OCI-LY7 (cell line): Measurements from ENCODE around the gene SCAF1. TPM values are rescaled to one million over a fixed set of nuclear protein-coding genes. Genes with fewer than 3 reads are reported as not detected.

Experiments
- BruUV-seq: library from RNA; stranded (reverse); fragments of 400-500 nt; replicated peaks from 2 replicates; lab custom pipeline; 2021; lab: Mats Ljungman, UMichigan
- CTCF ChIA-PET: fragments of 300-600 bp; sonication (Branson Sonifier 250); formaldehyde crosslinking; loops from one replicate; lab custom pipeline; 2022; ENCODE audit warnings: antibody characterized with exemption; ENCODE audit not compliant: unreplicated experiment; lab: Charles Lee
- POLR2A ChIA-PET: fragments of 300-600 bp; sonication (Branson Sonifier 250); formaldehyde crosslinking; loops from one replicate; lab custom pipeline; 2022; ENCODE audit warnings: antibody characterized with exemption; lab: Charles Lee
- DNase-seq: peaks from one replicate; pipeline ENCODE4 v3.0.0-alpha.2; 2015; ENCODE audit warnings: low spot score
- H2AFZ ChIP-seq: fragments of 200-600 bp; sonication (generic), shearing (Covaris generic); 2 replicates; pipeline ENCODE4 v1.6.1; 2014; ENCODE audit warnings: mild to moderate bottlenecking, antibody characterized with exemption, low read length, moderate library complexity
- H3K27ac ChIP-seq: fragments of 200-600 bp; sonication (generic); 2 replicates; pipeline ENCODE4 v1.5.1; 2014; ENCODE audit warnings: mixed run types, low read depth, mild to moderate bottlenecking, moderate library complexity, low read length, inconsistent platforms; ENCODE audit not compliant: poor library complexity, severe bottlenecking
- H3K36me3 ChIP-seq: fragments of 200-600 bp; sonication (generic); 2 replicates; pipeline ENCODE4 v1.6.1; 2014; ENCODE audit warnings: mild to moderate bottlenecking, antibody characterized with exemption, low read length, moderate library complexity, mixed read lengths; ENCODE audit not compliant: insufficient read depth
- H3K4me1 ChIP-seq: fragments of 200-600 bp; sonication (generic); 2 replicates; pipeline ENCODE4 v1.5.1; 2014; ENCODE audit warnings: mild to moderate bottlenecking, low read length; ENCODE audit not compliant: insufficient read depth, poor library complexity, severe bottlenecking
- H3K4me2 ChIP-seq: fragments of 200-600 bp; sonication (generic); 2 replicates; pipeline ENCODE4 v1.6.1; 2014; ENCODE audit warnings: mild to moderate bottlenecking, low read length
- H3K4me3 ChIP-seq: fragments of 200-600 bp; sonication (generic); 2 replicates; pipeline ENCODE4 v1.5.1; 2014; ENCODE audit warnings: mild to moderate bottlenecking, low read depth, low read length; ENCODE audit not compliant: poor library complexity, severe bottlenecking
- H3K79me2 ChIP-seq: fragments of 200-600 bp; sonication (generic); 2 replicates; pipeline ENCODE4 v1.6.1; 2016; ENCODE audit warnings: low read depth, mild to moderate bottlenecking, low read length, moderate library complexity, mixed read lengths; ENCODE audit not compliant: insufficient read depth
- H3K9me2 ChIP-seq: fragments of 200-600 bp; sonication (generic); 2 replicates; pipeline ENCODE4 v1.6.1; 2016; ENCODE audit warnings: mild to moderate bottlenecking, low read length, mixed read lengths; ENCODE audit not compliant: insufficient read depth
- H3K9me3 ChIP-seq: fragments of 200-600 bp; sonication (generic); 2 replicates; pipeline ENCODE4 v1.6.1; 2014; ENCODE audit warnings: mild to moderate bottlenecking, mixed run types, low read length, mixed read lengths
- H4K20me1 ChIP-seq: fragments of 200-600 bp; sonication (generic); 2 replicates; pipeline ENCODE4 v1.6.1; 2014; ENCODE audit warnings: mild to moderate bottlenecking, antibody characterized with exemption, low read length, moderate library complexity, mixed read lengths; ENCODE audit not compliant: insufficient read depth
- EZH2phosphoT487 ChIP-seq: fragments of 200-600 bp; sonication (generic); IDR thresholded peaks from 2 replicates; pipeline ENCODE4 v1.6.1; 2018; ENCODE audit warnings: low read depth, borderline replicate concordance, mild to moderate bottlenecking, mixed run types, antibody characterized with exemption, low read length, moderate library complexity, mixed read lengths
- intact Hi-C: fragments of 100-400 bp; cut with micrococcal nuclease; formaldehyde crosslinking; loops from one replicate; pipeline ENCODE4 v1.10.0; 2022; ENCODE audit not compliant: unreplicated experiment
- total RNA-seq, 2 experiments: library from RNA; depleted of rRNA in 1 of 2; stranded (reverse); fragments of >200 nt in 1 of 2; shearing (Covaris generic) in 1 of 2; gene quantifications; 2 replicates each; pipeline ENCODE4 v1.2.3, GENCODE V29; 2014 to 2022
- TF ChIP-seq, protein P1 (sequence below): fragments of 200-600 bp; sonication (generic); conservative IDR thresholded peaks from 2 replicates; pipeline ENCODE4 v1.5.1; 2014; ENCODE audit warnings: mild to moderate bottlenecking, antibody characterized with exemption, low read length, moderate library complexity, mixed read lengths

Gene SCAF1
- total RNA-seq, 2 experiments from 2014 or later: 15.0 to 44.0 TPM

DNA sequence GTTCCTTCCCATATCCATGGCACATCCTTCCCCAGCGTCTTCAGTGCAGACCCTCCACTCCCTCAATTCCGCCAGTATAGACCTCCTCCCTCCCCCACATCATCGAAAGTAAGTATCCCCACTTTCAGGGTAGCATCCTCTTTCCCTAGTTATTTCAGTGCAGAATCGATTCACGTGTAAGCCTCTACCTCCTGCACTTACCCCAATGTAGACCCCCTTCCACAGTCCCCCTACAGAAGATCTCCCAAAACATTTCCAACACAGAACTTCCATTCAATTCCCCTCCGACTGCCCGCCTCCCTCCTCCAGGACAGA lies 23.0 kb downstream of the SCAF1 start:
- peak overlapping the region; percentile 89 for H3K27ac ChIP-seq
- H3K9me2 ChIP-seq: no peaks in the 10 kb centered on the region
- DNase-seq: no peak
- H3K4me3 ChIP-seq: peak overlapping the region; percentile 90
- no peaks in the 10 kb centered on the region for H3K9me3 ChIP-seq
- H3K4me2 ChIP-seq: peak overlapping the region; percentile 87
- intact Hi-C loops: no loop called here
- peaks cover 34% of the 10 kb centered on the region for H3K79me2 ChIP-seq
- ChIA-PET POLR2A (interaction anchor here (0.6 to 2.2 kb wide), 5 partner anchors 10 to 76 kb away, joined by 3 to 8 read pairs (median 4); partner anchors contain the start of genes RRAS and SCAF1), CTCF (no interaction called here)
- no peaks in the 10 kb centered on the region for H4K20me1 ChIP-seq
- peaks cover 17% of the 10 kb centered on the region for H3K4me1 ChIP-seq
- H3K36me3 ChIP-seq: peaks cover 44% of the 10 kb centered on the region
- TF ChIP-seq EZH2phosphoT487: no peak
- TF ChIP-seq, protein P1, sequence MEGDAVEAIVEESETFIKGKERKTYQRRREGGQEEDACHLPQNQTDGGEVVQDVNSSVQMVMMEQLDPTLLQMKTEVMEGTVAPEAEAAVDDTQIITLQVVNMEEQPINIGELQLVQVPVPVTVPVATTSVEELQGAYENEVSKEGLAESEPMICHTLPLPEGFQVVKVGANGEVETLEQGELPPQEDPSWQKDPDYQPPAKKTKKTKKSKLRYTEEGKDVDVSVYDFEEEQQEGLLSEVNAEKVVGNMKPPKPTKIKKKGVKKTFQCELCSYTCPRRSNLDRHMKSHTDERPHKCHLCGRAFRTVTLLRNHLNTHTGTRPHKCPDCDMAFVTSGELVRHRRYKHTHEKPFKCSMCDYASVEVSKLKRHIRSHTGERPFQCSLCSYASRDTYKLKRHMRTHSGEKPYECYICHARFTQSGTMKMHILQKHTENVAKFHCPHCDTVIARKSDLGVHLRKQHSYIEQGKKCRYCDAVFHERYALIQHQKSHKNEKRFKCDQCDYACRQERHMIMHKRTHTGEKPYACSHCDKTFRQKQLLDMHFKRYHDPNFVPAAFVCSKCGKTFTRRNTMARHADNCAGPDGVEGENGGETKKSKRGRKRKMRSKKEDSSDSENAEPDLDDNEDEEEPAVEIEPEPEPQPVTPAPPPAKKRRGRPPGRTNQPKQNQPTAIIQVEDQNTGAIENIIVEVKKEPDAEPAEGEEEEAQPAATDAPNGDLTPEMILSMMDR: no peak
- H2AFZ ChIP-seq: peak overlapping the region; percentile 60; the same call in 1 of the 2 replicates
- BruUV-seq: no TSS peak

GRCh38 chr19:49665351-49666119 lies 23.5 kb downstream of the SCAF1 start, which contains the start of the genes BCL2L12 and IRF3:
BCL2L12 (plus strand) TSS chr19:49665933; CDS start chr19:49666693, 760 bp downstream.
IRF3 (minus strand) TSS chr19:49665857; CDS start chr19:49664838, 1,019 bp downstream.
- peak within 1 kb of the TSS; percentile 98 for H3K4me2 ChIP-seq
- intact Hi-C loops: no loop called here
- no peaks in the 10 kb centered on the region for H4K20me1 ChIP-seq
- ChIA-PET CTCF (no interaction called here), POLR2A (interaction anchor here (0.6 to 2.2 kb wide), 5 partner anchors 10 to 501 kb away, joined by 3 to 8 read pairs (median 4); partner anchors contain the start of genes RRAS and SCAF1)
- no peaks in the 10 kb centered on the region for H3K9me2 ChIP-seq
- no peaks in the 10 kb centered on the region for H3K9me3 ChIP-seq
- peak; percentile 98 for DNase-seq
- peaks cover 44% of the 10 kb centered on the region for H3K36me3 ChIP-seq
- peaks cover 34% of the 10 kb centered on the region for H3K79me2 ChIP-seq
- no peak for TF ChIP-seq EZH2phosphoT487
- TF ChIP-seq, protein P1: no peak
- TSS peak; percentile 68 for BruUV-seq
- H3K4me3 ChIP-seq: peak within 1 kb of the TSS; percentile 90
- peak within 1 kb of the TSS; percentile 60 for H2AFZ ChIP-seq
- peak within 1 kb of the TSS; percentile 89 for H3K27ac ChIP-seq
- H3K4me1 ChIP-seq: peaks cover 17% of the 10 kb centered on the region

DNA sequence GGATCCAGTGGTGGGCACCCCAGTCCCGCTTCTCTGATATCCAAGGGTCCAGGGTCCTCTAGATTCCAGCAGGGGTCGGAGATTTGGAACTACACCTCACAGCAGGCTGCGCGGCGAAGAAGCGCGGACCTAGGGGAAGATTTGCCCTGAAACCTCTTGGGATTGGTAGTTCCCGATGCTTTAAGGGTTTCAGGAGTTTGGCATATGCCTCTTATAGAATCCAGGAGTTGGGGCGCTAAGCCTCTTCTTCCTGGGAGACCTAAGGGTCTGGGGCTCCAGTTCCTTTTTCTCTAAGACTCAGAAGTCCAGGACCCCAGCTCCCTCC lies 24.1 kb downstream of the SCAF1 start:
- TF ChIP-seq, protein P1: no peak
- no peak for TF ChIP-seq EZH2phosphoT487
- intact Hi-C loops: no loop called here
- peak overlapping the region; percentile 90 for H3K4me3 ChIP-seq
- H3K4me1 ChIP-seq: peaks cover 17% of the 10 kb centered on the region
- ChIA-PET POLR2A (interaction anchor here (0.6 to 2.2 kb wide), 3 partner anchors 9 to 500 kb away, joined by 4 to 8 read pairs (median 4); partner anchors contain the start of gene SCAF1), CTCF (no interaction called here)
- no peaks in the 10 kb centered on the region for H4K20me1 ChIP-seq
- H2AFZ ChIP-seq: 0 out of 2 replicates have a peak overlapping the region, but pooled peaks have one; percentile 25
- no peak for DNase-seq
- TSS peak; percentile 51 for BruUV-seq
- no peaks in the 10 kb centered on the region for H3K9me2 ChIP-seq
- peaks cover 34% of the 10 kb centered on the region for H3K79me2 ChIP-seq
- peak overlapping the region; percentile 98 for H3K4me2 ChIP-seq
- H3K36me3 ChIP-seq: peaks cover 41% of the 10 kb centered on the region
- peak overlapping the region; percentile 89 for H3K27ac ChIP-seq
- H3K9me3 ChIP-seq: no peaks in the 10 kb centered on the region
